OCI-M2 (cell line): ENCODE results near the gene CDK8.

Experiments
- DNase-seq: peaks from one replicate; lab custom pipeline; 2025; ENCODE audit not compliant: unreplicated experiment; lab: John Stamatoyannopoulos, UW

CDK8 gene

GRCh38 chr13:26440111-26440510 is 186.2 kb downstream of the CDK8 start:
- no peak for DNase-seq

GRCh38 chr13:26441476-26441875 is 187.5 kb downstream of the CDK8 start:
- DNase-seq = no peak

GRCh38 chr13:26442541-26442940 is 188.6 kb downstream of the CDK8 start:
- no peak for DNase-seq

- no peak for DNase-seq
Measured at GRCh38 chr13:26445092-26445491, 191.2 kb downstream of the CDK8 start.

GRCh38 chr13:26446751-26447150 is 192.8 kb downstream of the CDK8 start:
- no peak for DNase-seq

- DNase-seq = no peak
Measured at GRCh38 chr13:26448032-26448431, 194.1 kb downstream of the CDK8 start.

GRCh38 chr13:26449063-26449848 is 195.3 kb downstream of the CDK8 start:
- no peak for DNase-seq
